ENCODE measurements around the gene STXBP6.

DNA sequence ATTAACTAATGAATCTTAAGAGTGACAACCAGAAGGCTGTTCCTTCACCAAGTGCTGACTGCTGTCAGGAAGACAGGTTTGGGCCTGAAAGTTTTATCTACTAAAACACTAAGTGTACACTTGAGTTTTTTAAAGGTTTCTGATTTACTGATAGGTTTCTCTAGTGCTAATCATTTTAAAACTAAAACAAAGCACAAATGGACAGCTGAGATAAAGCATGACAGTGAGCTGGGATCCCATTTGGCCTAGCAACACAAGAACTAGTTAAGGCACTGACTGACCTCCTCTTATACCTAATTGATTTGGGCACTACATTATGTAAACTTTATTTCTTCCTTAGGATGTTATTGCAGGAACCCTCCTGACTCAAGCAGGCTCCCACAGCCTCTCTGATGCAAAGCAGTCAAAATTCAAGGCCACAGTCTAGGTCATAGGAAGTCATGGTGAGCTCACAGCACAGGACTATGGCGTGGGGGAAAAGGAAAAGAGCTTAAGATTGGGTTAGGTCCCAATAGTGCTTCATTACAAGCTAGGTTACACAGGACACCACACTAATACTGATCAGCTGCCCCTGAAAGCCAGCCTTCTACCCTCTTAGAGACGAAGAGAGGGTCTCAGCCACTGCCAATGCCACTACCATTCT, 3.5 kb downstream of the STXBP6 start:
- TF ChIP-seq, protein P1, sequence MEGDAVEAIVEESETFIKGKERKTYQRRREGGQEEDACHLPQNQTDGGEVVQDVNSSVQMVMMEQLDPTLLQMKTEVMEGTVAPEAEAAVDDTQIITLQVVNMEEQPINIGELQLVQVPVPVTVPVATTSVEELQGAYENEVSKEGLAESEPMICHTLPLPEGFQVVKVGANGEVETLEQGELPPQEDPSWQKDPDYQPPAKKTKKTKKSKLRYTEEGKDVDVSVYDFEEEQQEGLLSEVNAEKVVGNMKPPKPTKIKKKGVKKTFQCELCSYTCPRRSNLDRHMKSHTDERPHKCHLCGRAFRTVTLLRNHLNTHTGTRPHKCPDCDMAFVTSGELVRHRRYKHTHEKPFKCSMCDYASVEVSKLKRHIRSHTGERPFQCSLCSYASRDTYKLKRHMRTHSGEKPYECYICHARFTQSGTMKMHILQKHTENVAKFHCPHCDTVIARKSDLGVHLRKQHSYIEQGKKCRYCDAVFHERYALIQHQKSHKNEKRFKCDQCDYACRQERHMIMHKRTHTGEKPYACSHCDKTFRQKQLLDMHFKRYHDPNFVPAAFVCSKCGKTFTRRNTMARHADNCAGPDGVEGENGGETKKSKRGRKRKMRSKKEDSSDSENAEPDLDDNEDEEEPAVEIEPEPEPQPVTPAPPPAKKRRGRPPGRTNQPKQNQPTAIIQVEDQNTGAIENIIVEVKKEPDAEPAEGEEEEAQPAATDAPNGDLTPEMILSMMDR (IDR thresholded peaks at IDR 0.05), result no peak
- no peak for TF ChIP-seq POLR2A (IDR thresholded peaks at IDR 0.05)

Measured in uterus (tissue), 2 donors.